MM.1S (cell line): Measurements from ENCODE around the gene C16orf87.

Experiments
- EZH2 ChIP-seq: fragments of 300-600 bp; sonication (generic); optimal IDR thresholded peaks from 2 replicates; pipeline ENCODE3; 2017; ENCODE audit warnings: low read depth, mild to moderate bottlenecking, antibody characterized with exemption, low read length, mixed read lengths
- EZH2phosphoT487 ChIP-seq: fragments of 300-600 bp; sonication (generic); IDR thresholded peaks from 2 replicates; pipeline ENCODE4 v1.6.1; 2018; ENCODE audit warnings: antibody characterized with exemption, low read length
- TF ChIP-seq, protein P1 (sequence below): fragments of 300-600 bp; sonication (generic); IDR thresholded peaks from 2 replicates; pipeline ENCODE4 v1.5.1; 2016; ENCODE audit warnings: antibody characterized with exemption, low read length, mixed read lengths

DNA sequence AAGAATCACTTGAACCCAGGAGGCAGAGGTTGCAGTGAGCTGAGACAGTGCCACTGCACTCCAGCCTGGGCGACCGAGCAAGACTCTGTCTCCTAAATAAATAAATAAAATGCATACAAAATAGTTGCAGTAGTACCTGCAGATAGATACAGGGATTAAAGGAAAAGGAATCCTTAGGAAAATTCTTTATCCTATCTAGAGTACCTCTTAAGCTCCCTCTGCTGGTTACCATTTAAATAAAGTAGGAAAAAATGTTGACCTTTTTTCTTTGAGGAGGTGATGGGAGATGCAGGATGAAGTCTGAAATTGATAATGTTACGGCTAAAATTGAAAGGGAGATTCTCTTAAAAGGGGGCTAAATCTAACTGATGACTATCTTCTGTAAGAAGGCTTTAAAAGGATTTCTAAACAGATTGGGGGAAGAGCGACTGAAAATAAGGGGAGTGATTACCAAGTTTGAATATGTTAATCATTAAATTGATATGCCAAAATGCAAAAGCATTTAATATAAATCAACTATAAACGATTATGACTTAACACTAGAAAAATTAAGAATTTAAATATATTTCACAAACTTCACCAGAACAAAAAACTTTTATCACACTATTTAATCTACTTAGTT lies 29.4 kb downstream of the C16orf87 start:
- TF ChIP-seq, protein P1, sequence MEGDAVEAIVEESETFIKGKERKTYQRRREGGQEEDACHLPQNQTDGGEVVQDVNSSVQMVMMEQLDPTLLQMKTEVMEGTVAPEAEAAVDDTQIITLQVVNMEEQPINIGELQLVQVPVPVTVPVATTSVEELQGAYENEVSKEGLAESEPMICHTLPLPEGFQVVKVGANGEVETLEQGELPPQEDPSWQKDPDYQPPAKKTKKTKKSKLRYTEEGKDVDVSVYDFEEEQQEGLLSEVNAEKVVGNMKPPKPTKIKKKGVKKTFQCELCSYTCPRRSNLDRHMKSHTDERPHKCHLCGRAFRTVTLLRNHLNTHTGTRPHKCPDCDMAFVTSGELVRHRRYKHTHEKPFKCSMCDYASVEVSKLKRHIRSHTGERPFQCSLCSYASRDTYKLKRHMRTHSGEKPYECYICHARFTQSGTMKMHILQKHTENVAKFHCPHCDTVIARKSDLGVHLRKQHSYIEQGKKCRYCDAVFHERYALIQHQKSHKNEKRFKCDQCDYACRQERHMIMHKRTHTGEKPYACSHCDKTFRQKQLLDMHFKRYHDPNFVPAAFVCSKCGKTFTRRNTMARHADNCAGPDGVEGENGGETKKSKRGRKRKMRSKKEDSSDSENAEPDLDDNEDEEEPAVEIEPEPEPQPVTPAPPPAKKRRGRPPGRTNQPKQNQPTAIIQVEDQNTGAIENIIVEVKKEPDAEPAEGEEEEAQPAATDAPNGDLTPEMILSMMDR, result peak; percentile 43
- TF ChIP-seq EZH2phosphoT487 (no peak), EZH2 (no peak)
